Skin epidermis (tissue), 12 donors: ENCODE measurements around the gene LINGO4.
"Not testable (repeated sequence)": the region's sequence is repeated elsewhere in the genome, so short reads cannot be mapped to it uniquely, and the experiment has no call there.

Experiments used
- H3K27ac ChIP-seq, 21 experiments: fragments of 200-600 bp; sonication (generic) in 11 of 21; one replicate each; pipeline ENCODE4 v1.5.0; 2020; ENCODE audit warnings: mild to moderate bottlenecking in 3 of 21, inconsistent platforms in 2 of 21, moderate library complexity in 2 of 21
- H3K4me3 ChIP-seq, 7 experiments: fragments of 200-600 bp; sonication (generic) in 2 of 7; one replicate each; pipeline ENCODE4 v1.5.0; 2020; ENCODE audit warnings: inconsistent platforms in 2 of 7, mild to moderate bottlenecking in 2 of 7, moderate library complexity in 1 of 7

LINGO4 gene

GRCh38 chr1:151798571-151798970, 6.6 kb downstream of the LINGO4 start:
- H3K27ac ChIP-seq, result no peak overlapping the region
- H3K4me3 ChIP-seq, result no peak overlapping the region

- Histone ChIP-seq H3K27ac (peak overlapping the region in 19 of 21 experiments; percentile 4 to 75 (median 44)), H3K4me3 (peak overlapping the region; percentile 47 to 85 (median 58))
Measured at GRCh38 chr1:151790940-151791651, 14.1 kb downstream of the LINGO4 start.

GRCh38 chr1:151790071-151790939, 14.9 kb downstream of the LINGO4 start, which contains the start of gene TDRKH:
Gene TDRKH (minus strand): TSS chr1:151790500. CDS start chr1:151783022, 7,478 bp downstream.
- Histone ChIP-seq H3K27ac (peak within 1 kb of the TSS in 19 of 21 experiments; percentile 4 to 82 (median 50)), H3K4me3 (peak within 1 kb of the TSS; percentile 47 to 85 (median 58))

GRCh38 chr1:151787689-151788088, 17.5 kb downstream of the LINGO4 start:
- no peak overlapping the region for H3K27ac ChIP-seq
- no peak overlapping the region for H3K4me3 ChIP-seq

GRCh38 chr1:151783796-151784195, 21.4 kb downstream of the LINGO4 start:
- no peak overlapping the region for H3K4me3 ChIP-seq
- peak overlapping the region in 3 of 21 experiments; percentile 9 to 59 (median 37) for H3K27ac ChIP-seq

GRCh38 chr1:151782741-151783140, 22.5 kb downstream of the LINGO4 start:
- H3K27ac ChIP-seq, result peak overlapping the region in 1 of 21 experiments; percentile 59
- H3K4me3 ChIP-seq, result no peak overlapping the region

GRCh38 chr1:151782026-151782425, 23.2 kb downstream of the LINGO4 start:
- not testable (repeated sequence) for H3K4me3 ChIP-seq, H3K27ac ChIP-seq

GRCh38 chr1:151780736-151781135, 24.5 kb downstream of the LINGO4 start:
- H3K27ac ChIP-seq, H3K4me3 ChIP-seq: not testable (repeated sequence)

GRCh38 chr1:151779852-151780251, 25.4 kb downstream of the LINGO4 start:
- no peak overlapping the region for H3K27ac ChIP-seq
- H3K4me3 ChIP-seq, result no peak overlapping the region

- no peak overlapping the region for H3K4me3 ChIP-seq
- H3K27ac ChIP-seq, result no peak overlapping the region
Measured at GRCh38 chr1:151777317-151777716, 27.9 kb downstream of the LINGO4 start.

- Histone ChIP-seq H3K27ac (no peak overlapping the region), H3K4me3 (no peak overlapping the region)
Measured at GRCh38 chr1:151776665-151777062, 28.6 kb downstream of the LINGO4 start.

- Histone ChIP-seq H3K4me3 (no peak overlapping the region), H3K27ac (no peak overlapping the region)
Measured at GRCh38 chr1:151775894-151776664, 29.1 kb downstream of the LINGO4 start.

GRCh38 chr1:151774256-151774922, 30.8 kb downstream of the LINGO4 start:
- Histone ChIP-seq H3K4me3 (no peak overlapping the region), H3K27ac (no peak overlapping the region)

GRCh38 chr1:151773702-151774101, 31.5 kb downstream of the LINGO4 start:
- H3K4me3 ChIP-seq, result no peak overlapping the region
- H3K27ac ChIP-seq, result no peak overlapping the region

- not testable (repeated sequence) for H3K27ac ChIP-seq, H3K4me3 ChIP-seq
Measured at GRCh38 chr1:151769270-151769669, 35.9 kb downstream of the LINGO4 start.

GRCh38 chr1:151768351-151769066, 36.7 kb downstream of the LINGO4 start:
- H3K27ac ChIP-seq, result not testable (repeated sequence)

GRCh38 chr1:151763990-151764389, 41.2 kb downstream of the LINGO4 start:
- Histone ChIP-seq H3K4me3 (peak overlapping the region; percentile 83 to 93 (median 90)), H3K27ac (peak overlapping the region; percentile 39 to 95 (median 88))

More at GRCh38 chr1:151768351-151769066, 36.7 kb downstream of the LINGO4 start:
- not testable (repeated sequence) for H3K4me3 ChIP-seq
